ENCODE data around the gene VTA1.
"Not testable (repeated sequence)": the region's sequence is repeated elsewhere in the genome, so short reads cannot be mapped to it uniquely, and the experiment has no call there.

The VTA1 gene

GRCh38 chr6:142130814-142131213 lies 16.2 kb upstream of the VTA1 start:
- no peak overlapping the region for H3K27ac ChIP-seq
- no peak for TF ChIP-seq CTCF (conservative IDR thresholded peaks at IDR 0.05)

GRCh38 chr6:142132625-142133024 lies 14.4 kb upstream of the VTA1 start, which contains the start of gene GJE1:
TSS of gene GJE1 (plus strand) at chr6:142132925. CDS start at chr6:142133159, 234 bp downstream.
- TF ChIP-seq CTCF (conservative IDR thresholded peaks at IDR 0.05): no peak

GRCh38 chr6:142138876-142139275 lies 8.2 kb upstream of the VTA1 start:
- no peak for TF ChIP-seq CTCF (conservative IDR thresholded peaks at IDR 0.05)
- H3K27ac ChIP-seq: no peak overlapping the region

More at GRCh38 chr6:142132625-142133024, 14.4 kb upstream of the VTA1 start, which contains the start of gene GJE1:
- H3K27ac ChIP-seq: no peak within 1 kb of the TSS

GRCh38 chr6:142141531-142141930 lies 5.5 kb upstream of the VTA1 start:
- H3K27ac ChIP-seq: not testable (repeated sequence)

- no peak for TF ChIP-seq CTCF (conservative IDR thresholded peaks at IDR 0.05)
- no peak overlapping the region for H3K27ac ChIP-seq
Measured at GRCh38 chr6:142152746-142153145, 5.7 kb downstream of the VTA1 start.

- no peak for TF ChIP-seq CTCF (conservative IDR thresholded peaks at IDR 0.05)
- no peak overlapping the region for H3K27ac ChIP-seq
Measured at GRCh38 chr6:142153196-142153595, 6.1 kb downstream of the VTA1 start.

GRCh38 chr6:142154336-142154735 lies 7.3 kb downstream of the VTA1 start:
- no peak overlapping the region for H3K27ac ChIP-seq

More at GRCh38 chr6:142154336-142154735, 7.3 kb downstream of the VTA1 start:
- no peak for TF ChIP-seq CTCF (conservative IDR thresholded peaks at IDR 0.05)
